ENCODE data around the gene COLEC11. TPM values are rescaled to one million over a fixed set of nuclear protein-coding genes. Genes with fewer than 3 reads are reported as not detected.
"Not testable (repeated sequence)": the region's sequence is repeated elsewhere in the genome, so short reads cannot be mapped to it uniquely, and the experiment has no call there.

Gene COLEC11
- total RNA-seq, 1 donor from 2014 or later: 3.1 TPM

- DNase-seq (ENCODE audit: low spot score): peak; percentile 55
- intact Hi-C loops (cut with DNase I): not testable (repeated sequence)
Measured at GRCh38 chr2:3616435-3617197, 21.7 kb downstream of the COLEC11 start.

- intact Hi-C loops (cut with DNase I): no loop called here
- DNase-seq (ENCODE audit: low spot score): peak; percentile 22
Measured at GRCh38 chr2:3617198-3617890, 22.4 kb downstream of the COLEC11 start.

- no peak for DNase-seq (ENCODE audit: low spot score)
- intact Hi-C loops (cut with DNase I): no loop called here
Measured at GRCh38 chr2:3618367-3618766, 23.5 kb downstream of the COLEC11 start.

GRCh38 chr2:3619033-3619432 is 24.1 kb downstream of the COLEC11 start:
- no peak for DNase-seq (ENCODE audit: low spot score)
- intact Hi-C loops (cut with DNase I): no loop called here

GRCh38 chr2:3619661-3620060 is 24.7 kb downstream of the COLEC11 start:
- intact Hi-C loops (cut with DNase I); DNase-seq (ENCODE audit: low spot score): not testable (repeated sequence)

- intact Hi-C loops (cut with DNase I): no loop called here
- DNase-seq (ENCODE audit: low spot score): no peak
Measured at GRCh38 chr2:3620834-3621233, 25.9 kb downstream of the COLEC11 start.

- no peak for DNase-seq (ENCODE audit: low spot score)
- intact Hi-C loops (cut with DNase I): no loop called here
Measured at GRCh38 chr2:3622967-3623366, 28.1 kb downstream of the COLEC11 start.

GRCh38 chr2:3624059-3624794 is 29.3 kb downstream of the COLEC11 start:
- peak; percentile 26 for DNase-seq (ENCODE audit: low spot score)
- intact Hi-C loops (cut with DNase I): no loop called here

- intact Hi-C loops (cut with DNase I): no loop called here
- peak; percentile 31 for DNase-seq (ENCODE audit: low spot score)
Measured at GRCh38 chr2:3625186-3625585, 30.3 kb downstream of the COLEC11 start.

- intact Hi-C loops (cut with DNase I): no loop called here
Measured at GRCh38 chr2:3626118-3626811, 31.4 kb downstream of the COLEC11 start.

GRCh38 chr2:3626812-3627499 is 32.0 kb downstream of the COLEC11 start:
- peak; percentile 44 for DNase-seq (ENCODE audit: low spot score)
- intact Hi-C loops (cut with DNase I): no loop called here

More at GRCh38 chr2:3626118-3626811, 31.4 kb downstream of the COLEC11 start:
- DNase-seq (ENCODE audit: low spot score): peak; percentile 50

GRCh38 chr2:3627500-3628100 is 32.7 kb downstream of the COLEC11 start:
- DNase-seq (ENCODE audit: low spot score): peak; percentile 41
- intact Hi-C loops (cut with DNase I): no loop called here

- peak; percentile 58 for DNase-seq (ENCODE audit: low spot score)
- intact Hi-C loops (cut with DNase I): no loop called here
Measured at GRCh38 chr2:3628241-3628679, 33.3 kb downstream of the COLEC11 start.

- intact Hi-C loops (cut with DNase I): no loop called here
Measured at GRCh38 chr2:3628800-3629199, 33.9 kb downstream of the COLEC11 start.

GRCh38 chr2:3630631-3631030 is 35.7 kb downstream of the COLEC11 start:
- peak; percentile 27 for DNase-seq (ENCODE audit: low spot score)

More at GRCh38 chr2:3628800-3629199, 33.9 kb downstream of the COLEC11 start:
- DNase-seq (ENCODE audit: low spot score): peak; percentile 41

GRCh38 chr2:3631161-3631850 is 36.4 kb downstream of the COLEC11 start:
- peak; percentile 73 for DNase-seq (ENCODE audit: low spot score)
- intact Hi-C loops (cut with DNase I): no loop called here

More at GRCh38 chr2:3630631-3631030, 35.7 kb downstream of the COLEC11 start:
- intact Hi-C loops (cut with DNase I): no loop called here

GRCh38 chr2:3631851-3632659 is 37.1 kb downstream of the COLEC11 start:
- intact Hi-C loops (cut with DNase I): no loop called here
- peak; percentile 15 for DNase-seq (ENCODE audit: low spot score)

Measured in cardiac septum (tissue), 1 donor.